GM18868 (cell line): ENCODE results near the gene CARD11.
A peak's percentile ranks its signal among the peaks of the same experiment; 100 is the strongest.

ENCODE experiments used
- ATAC-seq: cut with Tn5 transposase; IDR thresholded peaks from one replicate; pipeline ENCODE4 v1.9.1; 2021; ENCODE audit warnings: mild to moderate bottlenecking, moderate library complexity; ENCODE audit not compliant: unreplicated experiment

The CARD11 gene

GRCh38 chr7:2912684-2913439 is 130.8 kb downstream of the CARD11 start:
- no peak for ATAC-seq

DNA sequence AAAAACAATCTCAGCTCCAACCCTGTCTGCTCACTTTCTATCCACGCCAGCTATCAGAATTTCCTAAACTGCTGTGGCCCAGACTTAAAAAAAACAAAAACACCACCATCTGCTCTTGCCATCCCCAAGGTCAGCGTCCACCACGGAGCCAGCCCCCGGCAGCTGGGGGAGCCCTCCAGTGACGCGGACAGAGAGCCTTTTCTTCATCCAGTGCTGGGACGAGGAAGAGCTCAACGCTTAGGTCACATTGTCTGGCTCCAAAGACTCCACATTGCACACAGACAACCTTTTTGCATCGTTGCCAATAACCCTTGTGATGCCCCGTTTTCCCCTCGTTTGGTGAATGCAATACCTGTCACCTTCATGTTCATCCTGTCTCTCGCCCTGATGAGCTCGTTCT is 132.2 kb downstream of the CARD11 start:
- ATAC-seq = no peak

DNA sequence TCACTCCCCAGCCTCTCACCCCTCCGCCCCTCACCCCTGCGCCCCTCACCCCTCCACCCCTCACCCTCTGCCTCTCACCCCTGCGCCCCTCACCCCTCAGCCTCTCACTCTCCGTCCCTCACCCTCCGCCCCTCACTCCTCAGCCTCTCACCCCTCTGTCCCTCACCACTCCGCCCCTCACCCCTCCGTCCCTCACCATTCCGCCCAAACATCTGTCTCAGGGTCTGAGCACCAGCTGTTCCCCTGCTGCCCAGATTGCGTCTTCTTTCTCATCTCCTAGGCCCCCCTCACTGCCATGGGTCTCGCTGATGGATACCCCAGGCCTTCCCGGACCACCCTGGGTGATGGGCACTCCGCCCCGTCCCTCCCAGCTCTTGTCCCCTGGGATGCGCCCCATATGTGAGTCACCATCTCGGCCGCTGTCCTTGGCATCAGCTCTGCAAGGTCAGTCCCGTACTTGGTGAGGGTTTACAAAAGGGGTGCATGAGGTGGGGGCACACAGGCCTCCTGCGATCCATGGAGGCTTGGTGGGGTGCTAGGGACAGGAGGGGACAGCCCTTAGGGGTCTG is 134.1 kb downstream of the CARD11 start:
- no peak for ATAC-seq

- ATAC-seq = no peak
Observed at GRCh38 chr7:2909043-2909442, 134.6 kb downstream of the CARD11 start.

DNA sequence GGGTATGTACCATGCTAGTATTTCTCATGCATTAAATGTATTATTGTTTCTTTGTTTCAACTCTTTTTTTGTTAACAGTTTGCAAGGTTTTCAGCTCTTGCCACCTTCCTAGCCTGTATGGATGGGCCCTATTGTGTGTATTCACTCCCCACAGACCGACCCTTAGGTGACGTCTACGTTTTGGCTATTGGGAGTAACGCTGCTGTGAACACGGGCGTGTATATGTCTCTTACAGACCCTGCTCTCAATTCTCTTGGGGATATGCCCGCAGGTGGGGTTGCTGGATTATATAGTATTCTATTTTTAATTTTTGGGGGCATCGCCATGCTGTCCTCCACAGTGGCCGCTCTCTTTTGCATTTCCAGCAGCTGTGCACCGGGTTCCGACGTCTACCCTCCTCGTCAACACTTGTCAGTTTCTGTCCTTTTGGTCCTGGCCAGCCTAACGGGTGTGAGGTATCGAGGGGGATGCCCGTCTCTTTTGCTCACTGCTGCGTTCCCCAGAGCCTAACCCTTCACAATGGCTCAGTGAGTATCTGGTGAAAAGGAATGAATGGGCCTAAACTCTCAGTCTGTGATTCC is 135.5 kb downstream of the CARD11 start:
- ATAC-seq = no peak

GRCh38 chr7:2906197-2906931 is 137.3 kb downstream of the CARD11 start:
- no peak for ATAC-seq

DNA sequence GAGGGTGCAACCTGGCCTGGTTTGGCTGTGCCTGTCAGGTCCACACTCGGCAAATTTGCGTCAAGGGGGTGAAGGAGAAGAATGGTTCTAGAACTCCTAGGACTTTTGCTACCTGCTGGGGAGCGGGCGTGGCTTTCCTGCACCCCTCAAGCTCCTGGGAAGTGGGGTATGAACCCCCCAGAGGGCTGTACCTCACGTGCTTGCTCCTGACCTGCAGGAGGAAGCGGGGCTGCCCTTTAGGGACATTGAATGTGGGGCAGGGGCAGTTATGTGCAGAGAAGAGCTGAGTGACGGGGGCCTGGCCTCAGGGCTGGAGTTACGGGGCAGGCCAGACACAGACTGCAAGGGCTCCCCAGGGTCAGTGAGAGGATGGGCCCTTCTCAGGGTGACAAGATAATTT is 138.2 kb downstream of the CARD11 start:
- no peak for ATAC-seq

- no peak for ATAC-seq
Observed at GRCh38 chr7:2905027-2905426, 138.6 kb downstream of the CARD11 start.

GRCh38 chr7:2904202-2904601 is 139.5 kb downstream of the CARD11 start:
- no peak for ATAC-seq

DNA sequence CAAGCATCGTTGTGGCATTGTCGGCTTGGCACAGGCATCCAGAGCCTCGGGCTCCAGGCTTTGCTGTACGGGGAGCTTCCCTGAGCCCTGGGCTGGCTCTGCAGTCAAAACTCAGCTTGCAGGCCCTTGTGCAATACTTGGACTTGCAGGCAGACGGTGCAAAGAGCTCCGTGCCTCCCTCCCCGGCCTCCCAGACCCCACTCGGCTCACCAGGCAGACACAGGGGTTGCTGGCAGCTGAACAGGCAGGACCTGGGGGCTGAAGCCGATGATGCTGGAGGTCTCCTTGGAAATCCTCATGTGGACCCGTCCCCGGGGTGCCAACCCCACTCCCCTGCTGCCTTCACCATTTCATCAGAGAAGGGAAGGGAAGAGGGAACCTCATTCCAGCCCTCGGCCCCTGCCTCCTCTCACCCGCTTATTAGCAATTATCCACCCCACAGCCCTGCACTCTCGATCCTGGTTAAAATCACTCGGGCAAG is 139.9 kb downstream of the CARD11 start:
- no peak for ATAC-seq

DNA sequence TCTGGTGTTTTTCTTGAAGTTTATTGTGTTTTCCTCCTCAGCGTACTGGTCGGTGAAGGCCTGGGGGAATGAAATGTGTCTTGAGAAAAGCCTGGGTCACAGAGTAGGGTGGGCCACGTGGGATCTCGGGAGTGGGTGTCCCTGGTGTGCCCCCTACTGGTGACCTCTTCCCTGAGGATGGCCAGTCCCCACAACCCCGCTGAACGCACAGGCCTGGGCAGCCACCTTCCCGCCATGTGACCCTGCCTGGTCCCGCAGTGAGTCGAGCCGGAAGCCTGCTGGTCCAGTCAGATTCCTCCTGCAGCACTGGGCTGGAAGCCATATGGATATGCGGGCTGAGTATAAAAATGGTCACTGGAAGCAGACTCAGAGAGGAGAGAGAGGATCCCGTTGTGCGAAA is 146.6 kb downstream of the CARD11 start:
- ATAC-seq = no peak

GRCh38 chr7:2896131-2896530 is 147.5 kb downstream of the CARD11 start:
- ATAC-seq = no peak

GRCh38 chr7:2894118-2894940 is 149.3 kb downstream of the CARD11 start:
- peak; percentile 64 for ATAC-seq

DNA sequence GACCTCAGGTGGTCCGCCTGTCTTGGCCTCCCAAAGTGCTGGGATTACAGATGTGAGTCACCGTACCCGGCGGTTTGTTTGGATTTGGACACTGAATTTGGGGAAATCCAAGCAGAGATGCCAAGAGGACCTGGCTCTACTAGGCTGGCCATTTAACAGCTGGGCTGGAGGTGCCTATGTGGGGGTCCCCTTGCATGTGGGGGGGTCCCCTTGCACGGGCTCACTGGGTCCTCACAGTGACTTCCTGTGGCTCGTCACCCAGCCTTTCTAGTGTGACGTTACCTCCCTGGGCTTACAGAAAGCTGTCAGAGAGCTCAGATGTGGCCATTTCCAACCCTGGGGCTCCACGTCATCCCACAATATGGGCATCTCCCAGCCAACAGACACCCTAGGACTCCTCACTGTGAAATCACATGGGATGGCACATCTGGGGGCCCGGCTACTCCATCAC is 150.2 kb downstream of the CARD11 start:
- peak; percentile 36 for ATAC-seq

GRCh38 chr7:2892549-2892948 is 151.1 kb downstream of the CARD11 start:
- no peak for ATAC-seq

- no peak for ATAC-seq
Observed at GRCh38 chr7:2887816-2888215, 155.9 kb downstream of the CARD11 start.

- peak; percentile 76 for ATAC-seq
Observed at GRCh38 chr7:2886900-2887299, 156.8 kb downstream of the CARD11 start.

GRCh38 chr7:2886391-2886790 is 157.3 kb downstream of the CARD11 start:
- no peak for ATAC-seq

- ATAC-seq = no peak
Observed at GRCh38 chr7:2884161-2884560, 159.5 kb downstream of the CARD11 start.

DNA sequence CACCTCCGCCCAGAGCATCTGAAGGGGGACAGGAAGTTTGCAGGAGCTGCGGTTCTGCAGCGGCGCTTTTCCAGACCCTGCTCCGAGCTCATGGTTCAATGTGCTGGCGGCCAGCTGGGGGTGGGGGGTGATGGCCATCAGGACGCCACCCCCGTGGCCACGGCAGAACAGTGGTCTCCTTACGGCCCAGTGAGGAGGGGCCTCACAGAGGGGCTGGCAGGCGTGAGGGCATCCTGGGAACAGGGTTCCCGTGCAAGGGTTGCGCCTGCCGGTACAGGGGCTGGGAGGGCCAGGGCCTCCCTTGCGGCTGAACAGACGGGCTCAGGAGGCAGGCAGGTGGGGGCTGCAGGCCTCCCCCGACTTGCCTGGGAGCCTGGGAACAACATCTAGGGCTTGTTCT is 160.6 kb downstream of the CARD11 start:
- no peak for ATAC-seq

- no peak for ATAC-seq
Observed at GRCh38 chr7:2882111-2882510, 161.6 kb downstream of the CARD11 start.
